ENCODE measurements around the gene SMIM10L1.

SMIM10L1 gene

GRCh38 chr12:11202811-11203210, 31.8 kb downstream of the SMIM10L1 start:
- no peak for DNase-seq

GRCh38 chr12:11204173-11204572, 33.2 kb downstream of the SMIM10L1 start:
- DNase-seq, result no peak

GRCh38 chr12:11209113-11209512, 38.1 kb downstream of the SMIM10L1 start:
- no peak for DNase-seq
